ENCODE results near the gene SYT2. TPM values are rescaled to one million over a fixed set of nuclear protein-coding genes. Genes with fewer than 3 reads are reported as not detected.

Gene SYT2
- total RNA-seq, 4 donors from 2014 or later = under 0.01 TPM; not detected in 3

- DNase-seq (ENCODE audit: low spot score in 2 of 2) = no peak
- TF ChIP-seq EP300 (IDR thresholded peaks at IDR 0.05) (no peak), POLR2A (IDR thresholded peaks at IDR 0.05) (no peak), CTCF (IDR thresholded peaks at IDR 0.05) (no peak)
- no peaks in the 10 kb centered on the region for H3K9me3 ChIP-seq
- H3K4me3 ChIP-seq = no peak overlapping the region
- 77 to 84% methylated on average over 3 to 4 of the region's 4 CpGs for WGBS, 2 donors
- no peaks in the 10 kb centered on the region for H3K27me3 ChIP-seq
- H3K36me3 ChIP-seq = peaks cover 0 to 16% (median 0%) of the 10 kb centered on the region in 3 donors
- peaks cover 0 to 31% (median 14%) of the 10 kb centered on the region in 4 donors for H3K4me1 ChIP-seq
- no peak overlapping the region for H3K27ac ChIP-seq
These were observed 116.4 kb downstream of the SYT2 start for GRCh38 chr1:202593845-202594244.

- H3K27ac ChIP-seq = peak overlapping the region in 2 of 4 donors; percentile 28 to 83
- WGBS, 2 donors = 57 to 67% methylated on average over 6 to 7 of the region's 7 CpGs
- H3K27me3 ChIP-seq = no peaks in the 10 kb centered on the region
- TF ChIP-seq CTCF (IDR thresholded peaks at IDR 0.05) = no peak
- TF ChIP-seq POLR2A (IDR thresholded peaks at IDR 0.05) = no peak
- no peak for TF ChIP-seq EP300 (IDR thresholded peaks at IDR 0.05)
- DNase-seq (ENCODE audit: low spot score in 2 of 2) = no peak
- no peaks in the 10 kb centered on the region for H3K9me3 ChIP-seq
- peaks cover 0 to 48% (median 28%) of the 10 kb centered on the region in 4 donors for H3K4me1 ChIP-seq
- H3K36me3 ChIP-seq = peaks cover 0 to 16% (median 0%) of the 10 kb centered on the region in 3 donors
- no peak overlapping the region for H3K4me3 ChIP-seq
These were observed 118.1 kb downstream of the SYT2 start for GRCh38 chr1:202592146-202592545.

GRCh38 chr1:202591515-202591914 lies 118.7 kb downstream of the SYT2 start:
- Histone ChIP-seq H3K27me3 (no peaks in the 10 kb centered on the region), H3K4me3 (no peak overlapping the region), H3K27ac (peak overlapping the region in 2 of 4 donors; percentile 28 to 83), H3K4me1 (peaks cover 0 to 54% (median 32%) of the 10 kb centered on the region in 4 donors), H3K9me3 (no peaks in the 10 kb centered on the region), H3K36me3 (peaks cover 0 to 12% (median 0%) of the 10 kb centered on the region in 3 donors)
- TF ChIP-seq POLR2A (IDR thresholded peaks at IDR 0.05) (no peak), EP300 (IDR thresholded peaks at IDR 0.05) (no peak), CTCF (IDR thresholded peaks at IDR 0.05) (no peak)
- DNase-seq (ENCODE audit: low spot score in 2 of 2) = no peak
- WGBS, 2 donors = 88 to 90% methylated on average over 7 of the region's 7 CpGs

GRCh38 chr1:202590975-202591411 lies 119.3 kb downstream of the SYT2 start:
- Histone ChIP-seq H3K4me3 (no peak overlapping the region), H3K4me1 (peaks cover 0 to 60% (median 36%) of the 10 kb centered on the region in 4 donors), H3K36me3 (peaks cover 0 to 10% (median 0%) of the 10 kb centered on the region in 3 donors), H3K9me3 (no peaks in the 10 kb centered on the region), H3K27ac (peak overlapping the region in 1 of 4 donors; percentile 83), H3K27me3 (no peaks in the 10 kb centered on the region)
- no peak for DNase-seq (ENCODE audit: low spot score in 2 of 2)
- TF ChIP-seq POLR2A (IDR thresholded peaks at IDR 0.05) = no peak
- no peak for TF ChIP-seq EP300 (IDR thresholded peaks at IDR 0.05)
- no peak for TF ChIP-seq CTCF (IDR thresholded peaks at IDR 0.05)
- WGBS, 2 donors = 78 to 79% methylated on average over 5 of the region's 5 CpGs

- Histone ChIP-seq H3K36me3 (peaks cover 0 to 10% (median 0%) of the 10 kb centered on the region in 3 donors), H3K27me3 (no peaks in the 10 kb centered on the region), H3K27ac (peak overlapping the region; percentile 51 to 85 (median 78)), H3K4me3 (no peak overlapping the region), H3K4me1 (peaks cover 0 to 68% (median 41%) of the 10 kb centered on the region in 4 donors), H3K9me3 (no peaks in the 10 kb centered on the region)
- no peak for DNase-seq (ENCODE audit: low spot score in 2 of 2)
- 89% methylated on average over 4 of the region's 4 CpGs for WGBS, 2 donors
- TF ChIP-seq EP300 (IDR thresholded peaks at IDR 0.05) = no peak
- TF ChIP-seq POLR2A (IDR thresholded peaks at IDR 0.05) = no peak
- TF ChIP-seq CTCF (IDR thresholded peaks at IDR 0.05) = no peak
These were observed 120.1 kb downstream of the SYT2 start for GRCh38 chr1:202590126-202590525.
